HG03097 (cell line): ENCODE measurements around the gene DIP2C.
"Not testable (repeated sequence)": the region's sequence is repeated elsewhere in the genome, so short reads cannot be mapped to it uniquely, and the experiment has no call there.

Experiments
- ATAC-seq: cut with Tn5 transposase; IDR thresholded peaks from one replicate; pipeline ENCODE4 v1.9.1; 2021; ENCODE audit not compliant: unreplicated experiment, low FRiP score

The DIP2C gene

DNA sequence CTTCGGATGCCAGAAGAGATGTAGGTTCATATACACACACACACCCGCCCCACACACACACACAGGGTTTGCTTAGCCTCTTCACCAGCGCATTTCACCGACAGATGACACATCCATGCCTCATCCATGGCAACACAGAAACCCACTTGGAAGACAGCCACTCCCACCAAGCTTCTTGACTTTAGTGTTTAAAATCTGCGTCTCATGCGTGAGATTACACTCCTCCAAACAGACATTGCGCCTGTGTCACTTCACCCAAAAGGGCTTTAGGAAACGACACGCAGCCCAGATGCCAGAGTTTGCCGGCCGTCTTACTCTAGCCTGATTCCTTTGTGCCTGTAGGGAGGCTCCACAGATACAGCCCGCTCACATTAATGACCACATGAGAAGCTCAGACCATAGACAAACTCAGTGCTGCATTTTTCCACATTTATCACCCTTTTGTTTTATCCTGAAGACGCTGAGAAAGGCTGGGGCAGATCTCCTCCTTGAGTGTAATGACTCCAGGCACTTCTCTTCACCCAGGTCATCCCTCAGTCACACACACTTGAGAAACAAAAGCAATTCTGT lies 73.8 kb downstream of the DIP2C start:
- ATAC-seq: no peak

DNA sequence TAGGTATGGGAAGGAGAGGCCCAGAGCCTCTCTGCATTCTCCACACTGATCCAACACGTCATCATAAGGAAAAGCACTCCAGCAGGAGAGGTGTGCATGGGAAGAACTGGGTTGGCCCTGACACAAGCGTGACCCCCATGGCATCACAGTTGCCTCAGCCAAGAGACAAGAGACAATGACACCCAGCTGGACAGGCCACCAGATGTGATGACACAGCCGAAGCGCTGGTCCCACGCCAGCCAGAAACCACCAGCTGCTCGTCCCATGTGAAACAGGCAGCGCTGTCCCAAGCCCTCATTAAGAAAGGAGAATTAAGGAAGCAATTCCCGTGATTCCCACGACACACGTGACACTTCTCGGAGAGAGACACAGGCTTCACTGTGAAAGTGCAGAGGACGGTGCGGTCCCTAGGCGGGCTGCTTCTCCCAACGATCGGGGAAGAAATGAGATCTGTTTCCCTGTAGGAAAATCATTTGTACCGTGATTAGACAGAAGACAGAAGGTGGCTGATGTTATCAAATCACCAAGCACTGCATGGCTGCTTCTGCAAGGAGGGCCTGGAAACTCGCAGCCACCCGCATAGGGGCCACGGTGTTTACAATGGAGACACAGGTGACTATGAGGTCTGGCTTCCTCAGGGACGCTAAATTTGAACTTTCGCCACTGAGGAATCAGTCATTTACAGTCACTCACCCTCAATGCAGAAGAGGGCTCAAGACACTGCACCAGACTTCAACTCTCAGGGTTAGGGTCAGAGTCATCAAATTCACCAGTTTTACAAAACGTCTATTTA lies 74.5 kb downstream of the DIP2C start:
- no peak for ATAC-seq

DNA sequence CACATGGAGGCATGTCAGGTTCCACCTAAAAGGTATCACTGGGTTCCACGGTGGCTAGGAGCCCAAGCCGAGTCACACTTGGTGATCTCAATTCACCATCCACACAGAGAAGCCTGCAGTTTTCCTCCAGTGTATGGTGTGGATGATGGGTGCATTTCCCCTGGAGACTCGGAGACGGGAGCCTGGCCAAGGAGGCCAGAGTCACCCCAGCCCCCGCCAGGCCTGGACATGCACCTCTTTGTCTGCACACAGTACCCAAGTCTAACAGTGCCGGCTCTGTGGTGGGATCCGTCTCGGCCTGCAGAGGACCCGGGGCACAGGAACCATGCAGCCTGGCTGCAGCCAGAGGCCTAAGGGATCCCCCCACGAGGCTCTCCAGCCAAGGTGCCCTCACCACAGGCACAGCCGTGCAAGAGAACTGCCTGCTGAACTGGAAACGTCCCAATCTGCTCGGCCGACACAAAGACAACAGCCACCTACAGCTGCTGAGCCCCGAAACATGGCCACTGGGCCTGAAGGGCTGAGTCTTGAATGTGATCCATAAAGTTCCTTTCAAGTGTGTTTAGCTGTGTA lies 75.2 kb downstream of the DIP2C start:
- no peak for ATAC-seq

DNA sequence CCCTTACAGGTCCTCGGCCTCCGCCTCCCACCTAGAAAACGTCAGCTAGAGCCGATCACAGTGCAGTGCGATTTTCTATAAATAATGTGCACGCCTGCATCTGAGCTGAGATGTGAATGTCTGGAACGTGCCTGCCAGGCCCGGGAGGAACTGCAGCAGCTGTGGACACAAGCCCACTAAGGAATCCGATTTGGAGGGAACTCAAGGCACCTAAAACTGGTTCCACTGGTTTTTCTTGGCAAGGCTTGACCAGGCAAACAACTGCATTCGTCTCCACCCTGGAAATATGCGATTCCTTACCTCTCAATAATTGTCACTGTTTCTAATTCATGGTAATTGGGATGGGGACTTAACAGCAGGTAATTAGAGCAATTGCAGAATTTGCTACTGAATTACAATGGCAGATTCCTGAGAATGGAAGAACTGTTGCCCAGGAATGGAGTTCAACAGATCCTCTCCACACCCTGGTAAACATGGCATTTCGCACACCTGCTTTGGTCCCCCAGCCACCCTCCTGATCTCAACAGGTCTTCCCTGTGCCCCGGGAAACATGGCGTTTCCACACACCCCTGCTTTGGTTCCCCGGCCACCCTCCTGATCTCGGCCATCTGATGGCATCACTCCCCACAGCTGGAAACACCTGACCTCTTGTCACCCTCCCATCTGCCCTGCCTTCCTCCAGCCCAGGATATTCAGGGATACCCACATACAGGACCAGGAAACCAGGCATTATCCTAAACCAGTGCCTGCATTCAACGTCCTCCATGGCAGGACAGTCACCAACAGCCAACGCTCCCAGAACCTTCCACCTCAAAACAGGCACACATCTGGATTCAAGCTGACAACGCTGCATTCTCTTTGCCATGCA lies 76.0 kb downstream of the DIP2C start:
- no peak for ATAC-seq

DNA sequence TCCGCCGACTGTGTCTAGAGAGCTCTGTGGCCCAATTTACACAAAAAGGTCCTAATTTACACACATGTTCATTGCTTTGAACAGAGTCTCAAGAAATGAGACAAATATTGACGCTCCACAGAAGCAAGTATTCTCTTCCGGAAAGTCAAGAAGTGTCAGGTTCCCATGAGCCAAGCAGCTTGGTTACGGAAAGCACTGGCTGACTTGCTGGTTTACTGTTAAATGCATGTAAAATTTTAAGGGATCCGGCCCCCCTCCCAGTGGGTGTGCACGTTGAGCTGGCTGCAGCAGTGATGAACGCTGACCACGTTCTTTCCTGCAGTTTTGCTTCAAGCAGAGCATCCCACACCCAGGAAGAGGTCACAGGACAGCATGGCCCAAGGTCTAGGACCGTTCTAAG lies 76.8 kb downstream of the DIP2C start:
- ATAC-seq: no peak

DNA sequence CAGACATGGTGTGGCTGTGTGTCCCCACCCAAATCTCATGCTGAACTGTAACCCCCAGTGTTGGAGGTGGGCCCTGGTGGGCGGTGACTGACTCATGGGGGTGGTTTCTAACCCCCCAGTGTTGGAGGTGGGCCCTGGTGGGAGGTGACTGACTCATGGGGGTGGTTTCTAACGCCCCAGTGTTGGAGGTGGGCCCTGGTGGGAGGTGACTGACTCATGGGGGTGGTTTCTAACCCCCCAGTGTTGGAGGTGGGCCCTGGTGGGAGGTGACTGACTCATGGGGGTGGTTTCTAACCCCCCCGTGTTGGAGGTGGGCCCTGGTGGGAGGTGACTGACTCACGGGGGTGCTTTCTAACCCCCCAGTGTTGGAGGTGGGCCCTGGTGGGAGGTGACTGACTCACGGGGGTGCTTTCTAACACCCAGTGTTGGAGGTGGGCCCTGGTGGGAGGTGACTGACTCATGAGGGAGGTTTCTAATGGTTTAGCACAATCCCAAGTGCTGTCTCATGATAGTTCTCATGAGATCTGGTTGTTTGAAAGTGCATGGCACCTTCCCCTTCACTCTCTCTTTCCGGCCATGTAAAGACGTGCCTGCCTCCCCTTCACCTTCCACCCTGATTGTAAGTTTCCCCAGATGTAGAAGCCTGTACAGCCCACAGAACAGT lies 78.7 kb downstream of the DIP2C start:
- not testable (repeated sequence) for ATAC-seq

DNA sequence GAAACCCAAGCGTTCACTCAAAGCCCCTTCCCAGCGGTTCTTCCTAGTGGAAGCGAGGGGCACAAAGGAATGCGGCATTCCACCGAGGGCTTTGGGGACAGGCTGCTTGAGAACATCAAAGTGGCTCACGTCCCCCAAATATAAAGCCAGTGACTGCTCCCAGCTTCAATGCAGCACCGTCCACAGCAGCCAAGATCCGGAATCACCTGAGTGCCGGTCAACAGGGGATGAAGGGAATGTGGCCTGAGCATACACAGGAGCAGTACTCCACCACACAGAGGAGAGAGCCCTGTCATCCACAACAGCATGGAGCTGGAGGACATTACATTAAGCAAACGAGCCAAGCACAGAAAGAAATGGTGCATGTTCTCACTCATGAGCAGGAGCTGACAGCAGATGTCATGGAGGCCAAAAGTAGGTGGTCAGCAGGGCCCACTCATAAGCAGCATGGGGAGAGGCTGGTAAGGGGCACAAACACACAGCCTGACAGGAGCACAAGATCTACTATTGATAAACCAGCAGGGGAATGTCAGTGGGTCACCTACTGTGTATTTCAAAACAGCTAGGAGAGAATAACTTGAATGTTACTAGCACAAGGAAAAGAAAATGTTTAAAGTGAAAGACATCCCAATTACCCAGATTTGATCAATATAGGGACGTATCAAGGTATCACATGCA lies 79.5 kb downstream of the DIP2C start:
- ATAC-seq: no peak

DNA sequence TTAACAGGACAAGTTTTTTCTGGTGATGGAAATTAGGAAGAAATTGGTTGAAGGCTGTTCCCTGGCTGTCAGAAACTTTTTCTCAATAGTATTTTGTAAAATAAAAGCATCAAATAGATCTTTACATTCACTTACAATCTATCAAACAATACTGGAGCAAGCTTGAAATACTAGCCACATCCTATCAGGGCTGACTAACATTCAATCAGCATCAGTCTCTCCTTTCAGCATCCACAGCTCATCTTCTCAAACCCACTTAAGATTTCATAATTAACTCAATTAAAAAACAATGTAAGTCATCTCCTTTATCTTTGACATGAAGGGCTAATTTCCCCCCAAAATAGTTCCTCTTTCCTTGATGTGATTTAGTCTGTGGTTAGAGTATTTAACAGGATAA lies 80.2 kb downstream of the DIP2C start:
- ATAC-seq: no peak

DNA sequence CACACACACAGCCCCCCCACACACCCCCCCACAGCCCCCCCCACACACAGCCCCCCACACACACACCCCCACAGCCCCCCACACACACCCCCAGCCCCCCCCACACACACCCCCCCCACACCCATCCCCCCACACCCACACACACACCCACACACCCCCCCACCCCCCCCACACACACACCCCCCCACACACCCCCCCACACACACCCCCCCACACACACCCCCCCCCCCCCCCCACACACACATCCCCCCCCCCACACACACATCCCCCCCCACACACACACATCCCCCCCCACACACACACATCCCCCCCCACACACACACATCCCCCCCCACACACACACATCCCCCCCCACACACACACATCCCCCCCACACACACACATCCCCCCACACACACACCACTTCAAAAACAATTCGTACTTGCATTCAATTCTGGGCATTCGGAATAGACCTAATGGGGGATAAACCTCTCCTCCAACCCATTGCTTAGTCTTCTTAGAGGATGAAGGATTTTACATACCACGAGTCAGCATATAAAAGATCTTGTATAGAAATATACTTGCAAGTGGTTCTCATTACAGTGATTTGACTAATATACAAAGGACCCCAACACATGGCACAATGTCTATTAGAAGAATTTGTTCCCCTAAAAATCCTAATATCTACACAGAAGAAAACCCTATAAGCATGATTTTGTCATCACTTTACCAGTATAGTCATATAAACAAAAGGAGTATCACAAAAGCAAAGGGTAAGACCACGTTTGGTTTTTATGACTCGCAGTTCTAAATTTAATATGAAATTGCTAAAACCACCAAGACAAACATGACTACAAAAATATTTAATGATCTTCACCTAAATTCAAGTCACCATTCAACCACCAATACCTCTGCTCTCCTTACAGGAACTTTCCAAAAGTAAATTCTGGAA lies 80.9 kb downstream of the DIP2C start:
- ATAC-seq: no peak

DNA sequence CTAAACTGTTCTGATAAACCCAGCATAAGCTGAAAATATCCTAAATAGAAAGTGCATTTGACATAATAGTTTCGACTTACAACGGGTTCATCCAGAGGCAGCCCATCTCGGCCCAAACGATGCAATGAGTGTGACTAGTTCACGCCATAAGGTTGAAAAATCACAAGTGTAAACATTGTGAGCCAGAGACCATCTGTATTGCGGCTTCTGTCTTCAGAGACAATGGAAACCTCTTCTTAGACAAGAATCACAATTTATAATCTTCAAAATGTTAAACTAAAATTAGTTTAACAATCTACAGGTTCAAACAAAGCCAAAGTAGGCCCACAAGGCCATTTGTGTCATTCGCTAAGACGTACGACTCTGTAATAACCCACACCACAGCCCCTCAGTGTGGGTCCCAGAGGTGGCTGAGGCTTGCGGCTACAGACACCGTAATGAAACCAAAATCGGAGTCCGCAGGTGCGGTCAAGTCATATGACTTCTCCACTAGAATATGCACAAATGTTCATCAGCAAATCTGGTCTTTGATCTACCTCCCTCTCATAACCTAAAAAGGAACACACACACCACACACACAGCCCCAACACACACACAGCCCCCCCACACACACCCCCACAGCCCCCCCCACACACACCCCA lies 81.8 kb downstream of the DIP2C start:
- no peak for ATAC-seq

DNA sequence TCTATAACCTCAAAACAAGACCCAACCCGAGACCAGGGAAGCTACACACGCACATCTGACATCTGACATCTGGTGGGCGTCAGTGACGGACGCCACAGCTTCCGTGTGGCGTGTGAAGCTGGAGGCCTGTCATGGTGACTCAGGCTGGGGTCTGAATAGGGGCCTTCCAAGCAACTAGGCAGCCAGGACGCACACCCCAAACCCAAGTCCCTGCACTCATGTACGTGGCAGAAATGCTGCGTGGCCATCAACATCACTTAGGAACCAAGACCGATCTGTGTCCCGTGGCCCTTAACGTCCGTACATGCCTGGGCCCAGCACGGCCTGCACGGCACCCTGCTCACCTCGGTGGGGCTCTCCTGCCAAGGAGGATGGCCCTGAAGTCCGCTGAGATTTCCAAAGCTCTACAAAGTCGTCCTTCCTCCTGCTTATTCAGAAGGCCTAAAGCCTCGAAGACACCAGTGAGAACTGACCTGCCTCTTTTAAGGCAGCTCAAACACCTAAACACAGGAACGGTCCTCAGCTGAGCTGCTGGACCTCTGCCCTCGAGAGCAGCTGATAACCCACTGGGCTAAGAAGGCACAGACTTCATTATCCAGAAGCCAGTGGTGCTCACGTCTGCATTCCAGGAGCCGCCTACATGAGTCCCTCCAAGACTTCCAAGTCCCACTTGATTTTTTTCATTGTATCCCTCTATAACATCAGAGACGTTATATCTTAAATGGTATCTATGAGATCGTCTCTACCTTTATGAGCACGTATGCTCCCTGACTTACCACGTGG lies 82.5 kb downstream of the DIP2C start:
- ATAC-seq: no peak

DNA sequence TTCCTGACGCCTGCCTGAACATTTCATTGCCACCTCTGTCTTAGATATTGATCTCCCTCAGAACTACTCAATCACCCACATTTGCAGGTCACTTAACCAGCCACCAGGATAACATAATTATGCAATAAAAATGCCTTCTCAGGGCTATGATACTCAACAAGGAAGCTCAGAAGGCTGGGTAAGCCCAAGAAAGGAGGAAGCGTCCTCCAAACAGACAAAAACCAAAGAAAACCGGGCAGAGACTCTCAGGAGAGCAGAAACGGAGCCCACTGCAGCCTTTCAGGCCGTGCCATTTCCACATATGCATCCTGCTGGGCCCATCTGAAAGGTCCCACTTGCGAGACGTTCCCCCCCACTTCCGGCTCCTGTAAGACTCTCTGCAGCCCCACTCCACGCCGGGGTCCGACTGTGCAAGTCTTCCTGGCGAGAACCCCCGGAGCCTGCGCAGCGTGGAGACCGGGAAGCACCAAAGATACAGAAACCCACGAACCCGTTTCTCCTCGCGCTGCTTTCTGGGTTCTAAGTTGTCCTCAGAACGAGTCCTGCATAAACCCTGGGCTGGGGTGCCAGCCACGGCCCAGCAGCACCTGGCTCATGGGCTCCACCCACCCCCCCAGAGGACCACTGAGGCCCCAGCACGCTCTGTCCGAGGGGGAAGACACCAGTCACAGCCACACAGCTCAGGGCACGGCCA lies 83.7 kb downstream of the DIP2C start:
- ATAC-seq: no peak

DNA sequence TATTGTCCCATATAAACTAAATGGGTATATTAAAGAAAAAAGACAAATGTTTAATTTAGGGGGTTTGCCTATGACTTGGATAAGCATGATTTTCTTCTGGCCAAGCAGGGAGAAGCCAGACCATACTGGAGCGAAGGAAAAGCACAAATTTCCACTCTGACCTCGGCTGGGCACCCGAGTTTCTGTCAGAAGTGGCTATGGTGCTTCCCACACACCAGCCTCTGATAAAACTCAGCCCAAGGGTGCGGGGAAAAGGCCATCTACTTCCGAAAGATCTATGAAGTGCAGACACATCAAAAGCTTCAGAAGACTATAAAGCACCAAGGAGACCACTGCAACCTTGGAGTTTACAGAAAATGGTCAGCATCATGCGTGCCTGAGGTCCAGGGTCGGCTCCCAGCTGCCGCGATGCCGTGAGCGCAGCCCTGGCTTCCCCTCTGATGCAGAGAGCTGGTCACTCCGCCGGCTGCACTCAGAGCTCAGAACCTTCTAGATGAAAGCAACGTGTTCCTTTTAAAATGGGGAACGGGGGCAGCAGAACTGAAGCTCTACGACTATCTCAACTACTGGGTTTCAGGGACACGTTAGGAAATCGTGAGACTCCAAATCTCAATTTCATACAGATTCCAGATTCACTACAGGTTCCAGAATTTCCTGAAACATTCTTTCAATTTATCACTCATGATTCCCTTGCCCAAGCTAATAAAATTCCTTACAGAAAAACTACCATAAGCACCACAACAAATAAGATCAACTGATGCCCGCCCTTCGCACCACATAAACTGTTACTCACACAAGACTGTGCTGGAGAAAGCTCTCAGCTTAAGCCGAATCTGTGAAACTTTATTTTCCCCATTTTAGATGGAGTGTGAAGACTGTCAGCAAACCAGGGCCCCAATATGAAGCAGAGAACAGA lies 84.5 kb downstream of the DIP2C start:
- no peak for ATAC-seq

DNA sequence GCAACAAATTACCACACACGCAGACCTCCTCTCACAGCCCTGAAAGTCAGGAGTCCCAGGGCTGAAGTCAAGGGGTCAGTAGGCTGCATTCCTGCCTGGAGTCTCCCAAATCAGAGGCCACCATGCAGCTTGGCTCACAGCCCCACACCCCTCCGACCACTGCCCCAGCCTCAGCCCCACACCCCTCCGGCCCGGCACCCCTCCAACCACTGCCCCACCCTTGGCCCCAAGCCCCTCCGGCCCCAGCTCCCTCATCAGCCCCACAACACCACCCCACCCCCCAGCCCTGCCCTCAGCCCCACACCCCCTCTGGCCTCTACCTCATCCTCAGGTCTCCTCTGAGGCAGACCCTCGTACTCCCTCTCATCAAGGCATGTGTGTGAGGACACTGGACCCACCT lies 85.7 kb downstream of the DIP2C start:
- ATAC-seq: no peak

DNA sequence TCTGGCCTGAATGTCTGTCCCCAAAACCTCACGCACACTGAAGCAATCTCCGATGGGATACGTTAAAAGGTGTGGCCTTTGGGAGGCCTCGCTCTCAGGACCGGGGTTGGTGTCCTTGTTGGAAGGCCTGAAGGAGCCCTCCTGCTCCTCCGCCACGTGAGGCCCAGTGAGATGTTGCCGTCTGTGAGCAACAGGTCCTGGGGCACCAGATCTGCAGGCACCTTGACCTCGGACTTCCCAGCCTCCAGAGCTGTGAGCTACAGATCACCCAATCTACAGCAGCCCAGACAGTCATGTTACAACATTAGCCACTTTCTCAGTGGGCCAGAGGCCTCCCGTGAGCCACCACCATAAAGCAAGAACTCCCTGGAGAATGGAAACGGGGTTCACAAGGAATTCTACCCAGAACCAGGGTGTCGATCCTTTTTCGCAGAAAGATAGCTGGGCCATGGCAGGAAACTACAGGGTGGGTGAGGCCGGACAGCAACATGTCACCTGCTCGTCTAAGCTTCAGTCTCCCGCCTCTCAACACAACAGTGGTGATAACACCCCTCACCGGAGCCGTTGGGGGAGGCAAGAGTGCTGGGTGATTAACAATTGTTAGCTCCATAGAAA lies 87.0 kb downstream of the DIP2C start:
- ATAC-seq: no peak

DNA sequence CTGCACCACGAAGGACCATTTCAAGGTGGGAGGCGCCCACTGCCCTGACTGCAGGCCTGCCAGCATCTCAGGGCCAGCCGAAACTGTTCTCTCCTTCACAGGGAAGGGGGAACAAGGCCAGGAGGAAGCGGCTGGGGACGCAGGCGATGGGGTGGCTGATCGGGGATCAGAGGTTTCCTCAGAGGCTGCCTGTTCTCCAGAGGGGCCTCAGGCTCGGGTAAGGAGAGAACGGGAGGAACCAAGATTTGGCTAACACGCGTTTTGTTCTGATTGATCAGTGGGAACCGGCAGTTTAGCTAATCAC lies 87.9 kb downstream of the DIP2C start:
- ATAC-seq: no peak
